B cell (primary cell): Measurements from ENCODE around the gene OXCT1.

Experiments
- CTCF ChIP-seq: fragments of 200-600 bp; IDR thresholded peaks from one replicate; pipeline ENCODE4 v1.8.0; 2022; ENCODE audit warnings: antibody characterized with exemption, mild to moderate bottlenecking
- EZH2 ChIP-seq: IDR thresholded peaks from 2 replicates; pipeline ENCODE4 v1.6.1; 2012; ENCODE audit warnings: borderline replicate concordance, low read depth, mild to moderate bottlenecking, moderate library complexity, low read length; ENCODE audit not compliant: insufficient read depth, poor library complexity, severe bottlenecking

GRCh38 chr5:41808294-41808693 lies 61.9 kb downstream of the OXCT1 start:
- no peak for TF ChIP-seq CTCF
- TF ChIP-seq EZH2, result no peak
